ENCODE results near the gene CCDC171.
"Not testable (repeated sequence)": the region's sequence is repeated elsewhere in the genome, so short reads cannot be mapped to it uniquely, and the experiment has no call there.

Gene CCDC171

DNA sequence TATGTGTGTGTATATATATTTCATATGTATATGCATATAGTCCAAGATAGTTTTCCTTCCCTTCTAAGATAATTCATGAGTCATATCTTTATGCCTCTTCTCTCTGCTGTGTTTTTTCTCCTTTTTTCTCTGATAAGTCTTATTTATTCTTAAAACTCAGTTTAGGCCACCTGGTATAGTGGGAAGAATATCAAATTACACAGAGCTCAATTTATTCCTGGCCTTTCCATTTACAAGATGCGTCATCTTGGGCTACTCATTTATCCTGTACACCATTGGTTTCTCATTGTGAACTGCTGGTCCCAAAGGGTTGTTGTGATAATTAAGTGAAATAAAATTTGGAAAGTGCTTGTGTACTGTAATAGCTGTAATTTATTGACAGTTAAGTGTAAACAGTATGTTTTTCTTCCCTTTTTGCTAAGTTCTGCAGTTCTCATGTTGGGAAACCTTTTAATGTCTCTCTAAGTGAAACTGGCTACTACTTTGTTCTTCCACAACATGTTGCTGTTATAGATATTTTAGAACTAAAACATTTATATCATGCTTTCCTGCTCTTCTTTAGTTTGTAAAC is 19.4 kb downstream of the CCDC171 start:
- DNase-seq, result no peak

DNA sequence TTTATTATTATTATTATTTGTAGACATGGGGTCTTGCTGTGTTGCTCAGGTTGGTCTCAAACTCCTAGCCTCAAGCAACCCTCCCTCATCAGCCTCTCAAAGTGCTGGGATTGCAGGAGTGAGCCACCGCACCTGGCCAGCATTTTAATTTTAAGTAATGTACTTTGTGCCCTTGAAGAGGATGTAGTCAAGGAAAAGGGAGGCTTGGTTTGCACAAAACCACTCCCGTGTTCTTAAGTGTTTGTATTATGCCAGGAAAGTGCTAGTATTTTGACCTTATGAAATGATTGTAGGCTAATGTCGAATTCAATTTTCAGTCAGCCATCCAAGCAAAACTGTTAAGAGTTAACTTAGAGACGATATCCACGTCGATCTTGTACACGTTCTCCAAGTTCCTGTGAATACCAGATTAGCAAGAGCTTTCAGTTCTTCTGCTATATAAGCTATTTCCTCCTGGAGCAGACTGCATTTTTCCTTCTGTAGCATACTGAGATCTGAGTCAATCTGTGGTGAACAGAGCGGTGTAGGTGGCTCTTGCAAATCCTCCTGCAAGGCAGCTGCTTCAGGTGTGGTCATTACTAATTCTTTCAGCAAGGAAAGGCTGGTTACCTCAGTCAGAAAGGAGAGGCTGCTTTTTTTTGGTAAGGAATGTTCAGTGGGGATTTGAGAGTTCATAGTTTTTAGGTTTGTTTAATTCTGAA is 23.7 kb downstream of the CCDC171 start:
- DNase-seq, result no peak

DNA sequence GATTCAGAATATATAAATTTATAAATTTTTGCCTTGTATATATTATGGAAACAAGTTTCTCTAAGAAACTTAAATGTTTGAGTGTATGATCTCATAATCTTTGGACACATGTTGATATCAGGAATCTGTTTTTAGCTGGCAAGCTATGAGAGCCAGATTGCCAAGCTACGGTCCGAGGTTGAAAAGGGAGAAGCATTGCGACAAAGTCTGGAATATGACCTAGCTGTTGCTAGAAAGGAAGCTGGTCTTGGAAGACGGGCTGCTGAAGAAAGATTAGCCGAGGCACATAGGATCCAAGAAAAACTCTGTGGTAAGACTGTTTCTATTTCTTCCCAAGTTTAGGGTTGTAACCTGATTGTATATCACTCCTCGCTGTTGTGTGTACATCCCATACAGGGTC is 25.9 kb downstream of the CCDC171 start:
- DNase-seq, result no peak

DNA sequence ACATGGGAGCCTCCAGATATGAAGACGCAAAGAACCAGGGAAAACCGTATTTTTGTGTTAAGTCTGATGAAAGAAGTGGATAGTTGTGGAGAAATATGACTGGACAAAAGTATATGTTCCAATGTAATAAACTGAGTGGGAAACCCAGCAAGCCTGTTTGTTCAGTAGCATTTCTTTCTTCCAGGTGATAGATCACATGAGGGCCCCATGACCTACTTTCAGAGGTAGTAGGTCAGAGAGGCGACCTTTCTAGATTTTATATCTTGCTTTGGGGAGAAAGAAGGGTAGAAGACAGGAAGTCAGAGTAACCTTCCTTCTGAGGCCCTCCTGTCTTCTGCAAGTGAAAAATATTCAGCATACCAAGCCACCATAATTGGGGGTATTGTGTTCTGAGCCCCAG is 31.5 kb downstream of the CCDC171 start:
- DNase-seq, result no peak

DNA sequence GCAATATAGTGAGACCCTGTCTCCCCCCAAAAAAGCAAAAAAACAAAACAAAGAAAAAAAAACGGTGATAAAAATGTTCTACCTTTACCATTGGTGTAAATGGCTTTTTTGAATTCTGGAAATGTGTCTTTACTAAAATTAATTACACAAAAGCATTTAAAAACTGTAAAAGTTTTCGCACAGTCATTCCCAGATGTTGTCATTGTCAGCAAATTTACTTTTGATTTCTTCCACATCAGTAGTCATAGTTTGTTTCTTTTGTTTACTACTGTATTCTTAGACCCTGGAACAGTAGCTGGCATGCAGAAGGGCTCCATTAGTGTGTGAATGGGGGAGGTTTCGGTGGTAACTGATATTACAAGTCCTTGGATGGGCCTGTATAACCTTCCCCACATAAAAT is 39.5 kb downstream of the CCDC171 start:
- no peak for DNase-seq

DNA sequence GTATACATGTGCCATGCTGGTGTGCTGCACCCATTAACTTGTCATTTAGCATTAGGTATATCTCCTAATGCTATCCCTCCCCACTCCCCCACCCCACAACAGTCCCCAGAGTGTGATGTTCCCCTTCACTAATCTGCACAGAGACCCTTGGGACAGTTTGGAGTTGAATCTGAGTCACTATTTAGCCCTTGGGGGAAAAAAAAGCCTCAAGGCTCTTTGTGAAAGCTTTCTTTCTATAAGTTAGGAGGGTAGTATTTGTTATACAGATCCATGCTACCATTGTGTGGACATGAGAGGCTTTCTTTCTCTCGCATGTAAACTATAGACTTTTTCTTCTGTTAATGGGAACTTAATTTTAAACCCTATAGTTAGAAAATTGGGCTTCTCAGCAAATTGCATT is 40.1 kb downstream of the CCDC171 start:
- DNase-seq, result not testable (repeated sequence)

DNA sequence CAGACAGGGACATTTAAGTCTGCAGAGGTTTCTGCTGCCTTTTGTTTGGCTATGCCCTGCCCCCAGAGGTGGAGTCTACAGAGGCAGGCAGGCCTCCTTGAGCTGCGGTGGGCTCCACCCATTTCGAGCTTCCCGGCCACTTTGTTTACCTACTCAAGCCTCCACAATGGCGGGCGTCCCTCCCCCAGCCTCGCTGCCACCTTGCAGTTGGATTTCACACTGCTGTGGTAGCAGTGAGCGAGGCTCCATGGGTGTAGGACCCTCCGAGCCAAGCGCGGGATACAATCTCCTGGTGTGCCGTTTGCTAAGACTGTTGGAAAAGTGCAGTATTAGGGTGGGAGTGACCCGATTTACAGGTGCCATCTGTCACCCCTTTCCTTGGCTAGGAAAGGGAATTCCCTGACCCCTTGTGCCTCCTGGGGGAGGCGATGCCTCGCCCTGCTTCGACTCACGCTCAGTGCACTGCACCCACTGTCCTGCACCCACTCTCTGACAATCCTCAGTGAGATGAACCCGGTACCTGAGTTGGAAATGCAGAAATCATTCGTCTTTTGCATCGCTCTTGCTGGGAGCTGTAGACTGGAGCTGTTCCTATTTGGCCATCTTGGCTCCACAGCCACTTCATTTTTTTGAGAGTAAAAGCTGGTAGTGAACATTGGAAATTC is 48.0 kb downstream of the CCDC171 start:
- DNase-seq, result not testable (repeated sequence)

DNA sequence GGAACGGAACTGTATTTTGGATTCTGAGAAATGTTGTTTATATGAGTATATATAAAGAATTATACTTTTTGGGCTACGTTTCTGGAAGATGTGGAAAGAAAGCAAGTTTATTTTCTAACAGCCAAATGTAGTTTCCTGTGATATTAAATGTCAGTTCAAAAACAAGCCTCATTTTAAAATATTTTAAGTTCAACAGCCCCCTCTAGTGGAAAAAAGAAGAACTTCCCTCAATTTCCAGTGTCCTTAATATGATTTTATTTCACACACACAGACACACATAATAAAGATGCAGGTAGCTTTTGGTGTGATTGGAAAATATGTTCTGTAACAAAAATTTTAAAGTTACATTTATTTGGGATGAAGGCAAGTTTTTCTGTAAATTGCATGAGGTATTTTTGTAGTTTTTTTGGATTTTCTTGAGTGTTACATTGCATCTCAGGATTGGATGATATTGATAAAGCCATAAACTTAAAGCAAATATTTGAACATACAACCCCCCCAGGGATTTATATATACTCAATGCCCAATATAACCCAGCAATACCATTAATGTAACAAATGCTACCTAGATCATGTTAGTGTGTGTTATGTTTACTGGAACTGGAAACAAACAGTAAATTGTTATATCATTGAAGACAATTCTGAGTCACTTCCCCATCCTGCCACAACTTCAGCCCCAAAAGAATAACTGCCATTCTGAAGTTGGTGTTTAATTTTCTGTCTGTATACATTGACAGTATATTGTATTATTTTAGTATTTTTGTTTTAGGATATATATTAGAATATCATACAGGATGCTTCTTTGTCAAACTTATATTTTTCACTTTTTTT is 54.0 kb downstream of the CCDC171 start:
- no peak for DNase-seq

DNA sequence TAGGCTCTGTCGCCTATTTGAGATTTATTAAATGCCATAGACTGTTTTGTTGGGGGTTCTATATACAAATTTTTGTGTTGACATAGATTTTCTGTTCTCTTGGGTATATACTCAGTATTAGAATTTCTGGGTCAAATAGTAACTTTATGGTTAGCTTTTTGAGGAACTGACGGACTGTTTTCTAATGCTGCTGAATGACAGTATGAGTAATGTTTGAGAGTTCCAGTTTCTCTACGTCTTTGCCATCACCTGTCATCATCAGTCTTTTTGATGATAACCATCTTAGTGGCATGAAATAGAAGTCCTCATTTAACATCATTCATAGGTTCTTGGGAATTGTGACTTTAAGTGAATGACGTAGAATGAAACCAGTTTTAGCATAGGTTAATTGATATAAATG is 60.1 kb downstream of the CCDC171 start:
- DNase-seq, result no peak

DNA sequence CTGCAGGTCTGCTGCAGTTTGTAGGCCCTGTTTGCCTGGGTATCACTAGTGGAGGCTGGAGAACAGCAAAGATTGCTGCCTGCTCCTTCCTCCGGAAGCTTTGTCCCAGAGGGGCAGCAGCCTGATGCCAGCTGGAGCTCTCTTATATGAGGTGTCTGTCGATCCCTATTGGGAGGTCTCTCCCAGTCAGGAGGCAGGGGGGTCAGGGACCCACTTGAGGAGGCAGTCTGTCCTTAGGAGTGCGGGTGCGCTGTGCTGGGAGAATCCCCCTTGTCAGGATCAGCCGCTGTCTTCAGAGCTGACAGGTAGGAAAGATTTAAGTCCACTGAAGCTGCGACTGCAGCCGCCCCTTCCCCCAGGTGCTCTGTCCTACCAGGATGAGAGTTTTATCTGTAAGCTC is 64.9 kb downstream of the CCDC171 start:
- no peak for DNase-seq

DNA sequence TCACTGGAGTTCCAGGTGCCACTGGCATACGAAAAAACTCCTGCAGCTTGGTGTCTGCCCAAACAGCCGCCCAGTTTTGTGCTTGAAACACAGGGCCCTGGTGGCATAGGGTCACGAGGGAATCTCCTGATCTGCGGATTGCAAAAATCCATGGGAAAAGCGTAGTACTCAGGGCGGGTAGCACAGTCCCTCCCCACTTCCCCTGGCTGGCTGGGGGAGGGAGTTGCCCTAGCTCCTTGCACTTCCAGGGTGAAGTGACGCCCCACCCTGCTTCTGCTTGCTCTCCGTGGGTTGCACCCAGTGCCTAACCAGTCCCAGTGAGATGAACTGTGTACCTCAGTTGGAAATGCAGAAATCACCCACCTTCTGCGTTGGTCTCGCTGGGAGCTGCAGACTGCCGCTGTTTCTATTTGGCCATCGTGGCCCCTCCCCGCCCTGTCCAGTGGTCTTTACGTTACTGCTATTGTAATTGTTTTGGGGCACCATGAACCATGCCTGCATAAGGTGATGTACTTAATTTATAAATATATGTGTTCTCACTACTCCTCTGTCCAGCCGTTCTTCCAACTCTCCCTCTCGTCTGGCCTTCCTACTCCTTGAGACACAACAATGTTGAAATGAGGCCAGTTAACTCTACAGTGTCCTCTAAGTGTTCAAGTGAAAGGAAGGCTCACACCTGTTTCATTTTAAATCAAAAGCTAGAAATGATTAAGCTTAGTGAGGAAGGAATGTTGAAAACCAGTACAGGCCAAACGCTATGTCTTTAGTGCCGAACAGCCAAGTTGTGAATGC is 65.9 kb downstream of the CCDC171 start:
- DNase-seq, result no peak

DNA sequence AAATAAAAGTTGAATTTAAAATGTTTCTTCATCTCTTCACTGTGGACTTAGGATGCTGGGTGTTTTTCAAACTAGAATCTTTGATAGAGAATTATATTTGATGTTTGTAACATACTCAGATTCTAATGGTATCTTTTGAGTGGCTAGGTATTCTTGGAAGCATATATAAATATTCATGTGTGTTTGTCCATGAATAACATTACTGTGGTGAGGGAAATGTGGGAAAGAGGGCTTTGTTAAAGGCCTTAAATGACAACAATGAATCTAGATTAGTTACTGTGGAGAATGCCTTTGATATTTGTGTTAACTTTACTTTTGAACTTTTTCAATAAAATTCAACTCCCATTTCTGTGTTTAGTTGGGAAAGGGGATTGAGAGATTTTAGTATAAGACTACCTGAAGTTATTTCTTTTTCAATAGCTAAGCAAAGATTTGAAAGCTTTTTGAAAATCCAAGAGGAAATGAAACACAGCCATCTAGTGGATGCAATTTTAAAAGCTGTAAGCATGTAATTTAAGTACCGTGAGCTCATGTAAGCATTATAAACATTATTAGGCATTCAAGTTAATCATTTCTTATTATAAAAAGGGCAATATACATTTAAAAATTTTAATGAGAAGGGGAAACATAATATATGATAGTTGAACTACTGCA is 69.6 kb downstream of the CCDC171 start:
- no peak for DNase-seq

DNA sequence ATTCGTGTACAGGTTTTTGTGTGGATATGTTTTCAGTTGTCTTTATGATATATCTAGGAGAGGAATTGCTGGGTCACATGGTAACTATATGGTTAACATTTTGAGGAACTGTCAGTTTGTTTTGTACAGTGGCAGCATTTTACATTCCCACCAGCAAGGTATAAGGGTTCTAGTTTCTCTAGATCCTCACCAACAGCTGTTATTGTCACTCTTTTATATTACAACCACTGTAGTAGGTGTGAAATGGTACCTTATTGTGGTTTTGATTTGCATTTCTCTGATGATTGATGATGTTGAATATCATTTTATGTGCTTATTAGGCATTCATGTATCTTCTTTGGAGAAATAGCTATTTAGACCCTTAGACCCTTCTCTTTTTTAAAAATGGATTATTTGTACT is 82.9 kb downstream of the CCDC171 start:
- no peak for DNase-seq

DNA sequence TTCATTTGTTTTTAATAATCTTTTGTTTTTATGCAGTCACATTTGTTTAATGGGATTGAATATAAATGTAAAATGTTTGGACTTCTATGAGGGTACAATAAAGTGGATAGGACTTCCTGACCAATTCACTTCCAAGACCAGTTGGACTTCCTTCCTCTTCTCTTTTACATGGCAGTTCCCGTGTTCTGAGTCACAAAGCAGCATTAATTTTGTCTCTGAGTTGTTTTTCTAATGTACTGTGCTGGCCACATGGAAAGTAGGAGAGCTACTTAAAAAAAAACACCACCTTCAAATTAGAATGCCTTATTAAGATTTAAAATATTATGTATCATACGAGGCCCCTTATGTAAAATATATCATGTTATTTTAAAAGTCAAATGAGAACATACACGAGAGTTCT is 87.3 kb downstream of the CCDC171 start:
- no peak for DNase-seq

DNA sequence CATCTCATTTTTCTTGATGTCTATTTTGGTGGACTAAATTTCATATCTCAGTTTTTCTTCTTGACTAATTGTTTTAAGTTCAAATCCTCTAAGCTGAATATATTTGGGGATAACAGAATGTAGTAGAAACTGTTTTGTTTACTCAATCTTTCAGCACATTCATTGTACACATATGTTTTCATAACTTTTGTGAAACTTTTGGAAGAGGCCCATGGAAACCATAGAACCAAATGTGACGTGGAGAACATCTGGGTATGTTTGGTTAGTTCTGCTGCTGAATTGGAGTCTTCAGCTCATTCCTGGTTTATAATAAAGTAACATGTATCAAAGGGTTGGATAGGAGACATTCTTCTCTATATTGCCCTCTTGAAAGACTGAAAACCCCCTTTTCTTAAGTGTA is 88.4 kb downstream of the CCDC171 start:
- DNase-seq, result no peak

DNA sequence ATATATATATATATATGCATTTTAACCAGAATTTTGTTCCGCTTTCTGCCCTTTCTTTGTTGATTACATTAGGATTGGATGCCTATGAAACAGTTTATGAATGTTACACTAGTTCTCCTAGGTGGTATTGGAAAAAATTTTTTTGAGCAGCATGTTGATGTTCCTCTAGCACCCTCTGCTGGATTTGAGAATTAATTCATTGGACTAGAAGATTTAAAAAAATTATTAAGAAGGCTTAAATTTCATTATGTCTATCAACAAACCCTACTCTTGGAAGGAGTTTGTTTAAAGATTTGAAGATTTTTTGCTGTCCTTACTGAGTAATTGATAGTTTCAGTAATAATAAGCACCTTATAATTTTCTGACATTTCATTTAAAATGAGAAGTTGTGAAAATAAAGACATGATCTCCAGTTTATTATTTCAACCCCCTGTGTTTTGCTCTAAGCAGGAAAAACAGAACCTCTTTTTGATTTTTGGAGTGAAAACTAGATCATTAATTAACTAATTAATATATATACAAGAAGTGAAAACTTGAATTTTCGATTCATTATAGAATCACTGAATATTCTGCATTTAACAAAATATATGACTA is 89.6 kb downstream of the CCDC171 start:
- no peak for DNase-seq

DNA sequence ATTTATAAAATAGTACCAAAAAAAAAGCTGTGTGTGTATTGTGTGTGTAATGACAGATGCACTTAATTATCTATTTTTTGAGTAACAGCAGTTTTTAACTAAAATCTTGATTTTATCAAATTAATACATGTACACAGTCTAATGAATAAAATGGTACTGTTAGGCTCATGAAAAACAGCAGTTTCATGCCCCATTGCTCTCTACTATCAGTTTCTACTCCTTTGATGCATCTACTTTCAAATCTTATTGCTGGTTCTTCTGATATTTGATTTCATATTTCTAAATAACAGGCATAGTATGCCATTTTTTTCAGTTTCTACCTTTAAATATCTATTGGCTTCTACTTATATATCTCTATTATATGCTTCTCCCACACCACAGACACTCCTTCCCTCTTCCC is 117.4 kb downstream of the CCDC171 start:
- no peak for DNase-seq

DNA sequence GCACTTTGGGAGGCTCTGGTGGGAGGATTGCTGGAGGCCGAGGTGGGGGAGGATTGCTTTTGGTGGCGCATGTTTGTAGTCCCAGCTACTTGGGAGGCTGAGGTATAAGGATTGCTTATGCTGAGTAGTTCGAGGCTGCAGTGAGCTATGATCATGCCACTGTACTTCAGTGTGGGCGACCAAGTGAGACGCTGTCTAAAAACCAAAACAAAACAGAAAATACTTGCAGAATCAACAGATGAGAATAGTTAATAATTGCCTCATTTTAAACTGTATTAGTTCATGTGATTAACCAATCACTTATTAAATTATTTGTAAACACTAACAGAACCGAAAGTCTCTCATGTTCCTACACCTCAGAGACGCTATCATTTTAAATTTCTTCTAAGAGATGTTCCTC is 118.1 kb downstream of the CCDC171 start:
- no peak for DNase-seq

DNA sequence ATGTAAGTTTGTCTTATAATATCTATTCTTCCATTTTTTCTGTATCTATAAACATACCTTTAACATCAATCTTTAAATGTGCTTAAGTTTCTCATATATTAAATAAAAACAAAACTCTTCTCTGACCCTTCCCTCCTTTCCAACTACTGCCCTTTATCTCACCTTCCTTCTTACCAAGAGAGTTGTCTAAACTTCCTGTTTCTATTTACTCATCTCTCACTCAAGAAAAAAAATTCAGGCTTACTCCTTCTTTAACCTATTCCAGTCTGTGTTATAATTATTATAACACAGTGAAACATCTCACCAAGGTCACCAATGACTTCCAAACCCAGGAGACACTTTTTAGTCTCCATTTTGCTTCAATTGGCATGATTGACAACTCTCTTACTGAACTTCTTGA is 140.9 kb downstream of the CCDC171 start:
- DNase-seq, result no peak

DNA sequence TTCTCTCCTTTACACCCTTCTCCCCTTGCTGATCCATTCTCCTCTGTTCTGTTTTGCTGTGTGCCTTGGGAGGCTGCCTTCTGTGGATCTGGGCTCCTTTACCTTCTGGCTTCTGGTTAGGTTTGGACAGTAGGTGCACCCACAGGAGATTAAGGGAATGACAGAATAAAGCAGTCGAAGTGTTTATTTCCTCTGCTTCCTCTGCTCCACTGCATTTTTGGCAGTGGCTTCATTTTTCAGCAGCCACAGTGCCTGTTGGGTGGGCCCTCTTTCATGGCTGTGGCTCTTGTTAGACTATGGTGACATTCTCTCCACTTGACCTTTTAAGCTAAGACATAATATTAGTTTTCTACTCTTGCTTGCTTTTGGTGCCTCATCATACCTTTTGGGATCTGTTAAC is 144.1 kb downstream of the CCDC171 start:
- DNase-seq, result no peak

DNA sequence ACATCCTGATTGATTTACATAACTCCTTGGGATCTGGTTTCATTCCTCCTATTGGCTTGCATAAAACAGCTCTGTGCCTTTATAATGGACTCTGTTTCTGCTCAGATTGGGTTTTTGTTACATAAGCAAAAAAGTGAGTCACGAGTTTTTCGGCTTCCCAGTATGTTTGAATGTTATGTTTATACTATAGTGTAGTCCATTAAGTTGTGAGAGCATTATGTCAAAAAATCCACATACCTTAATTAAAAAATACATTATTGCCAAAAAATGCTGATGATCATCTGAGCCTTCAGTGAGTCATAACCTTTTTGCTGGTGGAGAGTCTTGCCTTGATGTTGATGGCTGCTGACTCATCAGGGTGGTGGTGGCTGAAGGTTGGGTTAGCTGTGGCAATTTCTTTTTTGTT is 144.6 kb downstream of the CCDC171 start:
- DNase-seq, result no peak

Data from stimulated activated CD4-positive, alpha-beta T cell treated with anti-CD3 and anti-CD28 coated beads, Interleukin-12 subunit alpha, Interleukin-12 subunit beta, amount 100 ng/mL, for 4 hours (primary cell).